H9 (cell line): ENCODE results near the gene PCDH11Y. TPM values are rescaled to one million over a fixed set of nuclear protein-coding genes. Genes with fewer than 3 reads are reported as not detected.
"Not testable (repeated sequence)": the region's sequence is repeated elsewhere in the genome, so short reads cannot be mapped to it uniquely, and the experiment has no call there.

ENCODE experiments used
- DNase-seq: peaks from one replicate; pipeline ENCODE4 v3.0.0-alpha.2; 2017
- H2AFZ ChIP-seq: one replicate; pipeline ENCODE4 v1.6.1; 2013; ENCODE audit warnings: mild to moderate bottlenecking, low read length, control low read depth, moderate library complexity
- H2AK5ac ChIP-seq: 2 replicates; pipeline ENCODE4 v1.6.1; 2013; ENCODE audit warnings: low read length, control low read depth, mixed read lengths; ENCODE audit not compliant: insufficient read length
- H2BK120ac ChIP-seq: one replicate; pipeline ENCODE4 v1.6.1; 2013; ENCODE audit warnings: low read depth, mild to moderate bottlenecking, low read length, control low read depth, inconsistent platforms; ENCODE audit not compliant: poor library complexity, severe bottlenecking
- H2BK12ac ChIP-seq: 2 replicates; pipeline ENCODE4 v1.6.1; 2013; ENCODE audit warnings: low read length, control low read depth, mixed read lengths, low read depth; ENCODE audit not compliant: insufficient read length
- H2BK15ac ChIP-seq: 2 replicates; pipeline ENCODE4 v1.6.1; 2013; ENCODE audit warnings: low read depth, low read length, control low read depth
- H2BK20ac ChIP-seq: one replicate; pipeline ENCODE4 v1.6.1; 2013; ENCODE audit warnings: low read depth, mild to moderate bottlenecking, low read length, control low read depth, inconsistent platforms; ENCODE audit not compliant: poor library complexity, severe bottlenecking
- H2BK5ac ChIP-seq: 2 replicates; pipeline ENCODE4 v1.6.1; 2013; ENCODE audit warnings: low read length, control low read depth, mixed read lengths; ENCODE audit not compliant: insufficient read length
- H3K14ac ChIP-seq: 2 replicates; pipeline ENCODE4 v1.6.1; 2013; ENCODE audit warnings: low read length, control low read depth; ENCODE audit not compliant: insufficient read depth
- H3K18ac ChIP-seq: 2 replicates; pipeline ENCODE4 v1.6.1; 2013; ENCODE audit warnings: low read depth, mild to moderate bottlenecking, mixed read lengths, low read length, control low read depth; ENCODE audit not compliant: insufficient read length
- H3K23ac ChIP-seq: 2 replicates; pipeline ENCODE4 v1.6.1; 2013; ENCODE audit warnings: low read length, control low read depth, mixed read lengths, low read depth; ENCODE audit not compliant: insufficient read length
- H3K23me2 ChIP-seq: 2 replicates; pipeline ENCODE4 v1.6.1; 2013; ENCODE audit warnings: low read depth, mild to moderate bottlenecking, mixed read lengths, low read length, control low read depth; ENCODE audit not compliant: insufficient read length, poor library complexity, severe bottlenecking
- H3K27ac ChIP-seq: 2 replicates; pipeline ENCODE4 v1.5.1; 2013; ENCODE audit warnings: low read length, control low read depth, mixed read lengths, low read depth; ENCODE audit not compliant: insufficient read length
- H3K27me3 ChIP-seq: 2 replicates; pipeline ENCODE4 v1.6.1; 2013; ENCODE audit warnings: low read length, control low read depth, inconsistent platforms; ENCODE audit not compliant: insufficient read depth
- H3K4ac ChIP-seq: 2 replicates; pipeline ENCODE4 v1.6.1; 2013; ENCODE audit warnings: low read depth, mild to moderate bottlenecking, control low read depth, inconsistent platforms, low read length, moderate library complexity
- H3K4me1 ChIP-seq: 2 replicates; pipeline ENCODE4 v1.6.1; 2013; ENCODE audit warnings: low read length, control low read depth, inconsistent platforms; ENCODE audit not compliant: insufficient read depth
- H3K4me2 ChIP-seq: 2 replicates; pipeline ENCODE4 v1.6.1; 2013; ENCODE audit warnings: low read length, control low read depth, mixed read lengths; ENCODE audit not compliant: insufficient read length, insufficient read depth
- H3K56ac ChIP-seq: 2 replicates; pipeline ENCODE4 v1.6.1; 2013; ENCODE audit warnings: low read depth, mild to moderate bottlenecking, mixed read lengths, low read length, control low read depth; ENCODE audit not compliant: insufficient read length
- H3K79me1 ChIP-seq: 2 replicates; pipeline ENCODE4 v1.6.1; 2013; ENCODE audit warnings: low read depth, mild to moderate bottlenecking, moderate library complexity, low read length, control low read depth, inconsistent platforms; ENCODE audit not compliant: insufficient read depth, poor library complexity, severe bottlenecking
- H3K79me2 ChIP-seq: 2 replicates; pipeline ENCODE4 v1.6.1; 2013; ENCODE audit warnings: low read length, control low read depth, inconsistent platforms; ENCODE audit not compliant: insufficient read depth
- H3K9ac ChIP-seq: 2 replicates; pipeline ENCODE4 v1.6.1; 2013; ENCODE audit warnings: low read length, control low read depth, mixed read lengths; ENCODE audit not compliant: insufficient read length; ENCODE audit errors: extremely low read depth
- H3K9me3 ChIP-seq: one replicate; pipeline ENCODE4 v1.6.1; 2013; ENCODE audit warnings: low read depth, low read length, inconsistent platforms; ENCODE audit not compliant: control insufficient read depth
- H3T11ph ChIP-seq: one replicate; pipeline ENCODE4 v1.6.1; 2013; ENCODE audit warnings: mild to moderate bottlenecking, low read length, control low read depth, inconsistent platforms
- H4K20me1 ChIP-seq: one replicate; pipeline ENCODE4 v1.6.1; 2013; ENCODE audit not compliant: control insufficient read depth, insufficient read length, insufficient read depth
- H4K5ac ChIP-seq: 2 replicates; pipeline ENCODE4 v1.6.1; 2013; ENCODE audit warnings: low read depth, mild to moderate bottlenecking, mixed read lengths, low read length, control low read depth; ENCODE audit not compliant: insufficient read length
- H4K8ac ChIP-seq: replicated peaks from 2 replicates; pipeline ENCODE4 v1.6.1; 2013; ENCODE audit warnings: low read length, control low read depth, mixed read lengths, low read depth; ENCODE audit not compliant: insufficient read length
- H4K91ac ChIP-seq: 2 replicates; pipeline ENCODE4 v1.6.1; 2013; ENCODE audit warnings: low read depth, mild to moderate bottlenecking, moderate library complexity, mixed read lengths, low read length, control low read depth; ENCODE audit not compliant: insufficient read length
- H3K27ac Mint-ChIP-seq, 3 experiments: 2 replicates in 2 of 3; 3 replicates in 1 of 3; pipeline ENCODE4 v1.8.0; 2020 to 2021; ENCODE audit warnings: mixed read lengths in 3 of 3, mild to moderate bottlenecking in 1 of 3, moderate library complexity in 1 of 3
- H3K27me3 Mint-ChIP-seq: 2 replicates; pipeline ENCODE4 v1.8.0; 2021; ENCODE audit warnings: low read depth, mild to moderate bottlenecking, moderate library complexity, mixed read lengths
- H3K36me3 Mint-ChIP-seq, 3 experiments: 2 replicates in 2 of 3; 3 replicates in 1 of 3; pipeline ENCODE4 v1.8.0; 2020 to 2021; ENCODE audit warnings: low read depth in 3 of 3, mixed read lengths in 3 of 3; ENCODE audit not compliant: insufficient read depth in 1 of 3
- H3K4me1 Mint-ChIP-seq, 2 experiments: 2 replicates each; pipeline ENCODE4 v1.8.0; 2020; ENCODE audit warnings: mixed read lengths in 2 of 2
- H3K4me3 Mint-ChIP-seq, 2 experiments: 2 replicates in 1 of 2; 3 replicates in 1 of 2; pipeline ENCODE4 v1.8.0; 2020 to 2021; ENCODE audit warnings: mild to moderate bottlenecking in 2 of 2, mixed read lengths in 2 of 2, moderate library complexity in 1 of 2
- H3K9me3 Mint-ChIP-seq, 2 experiments: 2 replicates in 1 of 2; 3 replicates in 1 of 2; pipeline ENCODE4 v1.8.0; 2020; ENCODE audit warnings: mild to moderate bottlenecking in 2 of 2, mixed read lengths in 2 of 2, moderate library complexity in 1 of 2
- WGBS: extraction: QIAGEN DNeasy Blood & Tissue Kit; methylation state at CpG from one replicate; pipeline ENCODE4 v1.1.7; 2013; ENCODE audit warnings: missing lambda C conversion rate, low lambda C conversion rate, mixed read lengths; ENCODE audit not compliant: insufficient read length; ENCODE audit errors: extremely low coverage; 5-methylcytosine and 5-hydroxymethylcytosine counted together
- total RNA-seq: library from RNA; stranded (reverse); gene quantifications from 2 replicates; pipeline ENCODE4 v1.2.1, GENCODE V29; 2021

The PCDH11Y gene
- total RNA-seq, 1 experiment from 2014 or later = 1.4 TPM

DNA sequence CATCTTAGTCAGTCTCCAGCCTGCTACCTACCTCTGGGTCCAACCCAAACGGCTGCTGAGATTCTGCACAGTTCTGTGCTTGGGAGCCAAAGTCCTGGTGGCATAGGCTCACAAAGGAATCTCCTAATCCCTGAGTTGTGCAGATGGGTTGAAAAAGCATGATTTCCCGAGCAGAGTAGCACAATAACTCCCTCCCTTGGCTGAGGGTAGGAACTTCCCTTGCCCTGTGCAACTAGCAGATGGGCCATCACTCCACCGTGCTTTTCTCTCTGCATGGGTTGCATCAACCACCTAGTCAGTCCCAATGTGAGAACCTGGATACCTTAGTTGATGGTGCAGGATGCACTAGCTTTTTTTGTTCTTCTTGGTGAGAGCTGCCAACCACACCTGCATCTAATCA, 82.9 kb downstream of the PCDH11Y start:
- H3K79me1 ChIP-seq, H4K20me1 ChIP-seq, H4K91ac ChIP-seq, H2AFZ ChIP-seq, H3K4ac ChIP-seq, H3K9ac ChIP-seq, H2BK15ac ChIP-seq, H3K56ac ChIP-seq, H2BK12ac ChIP-seq, H2AK5ac ChIP-seq, H3K9me3 Mint-ChIP-seq, H3K27me3 Mint-ChIP-seq, H2BK120ac ChIP-seq, H3K79me2 ChIP-seq, H3T11ph ChIP-seq, H3K14ac ChIP-seq, H2BK20ac ChIP-seq, H3K36me3 Mint-ChIP-seq, H3K27me3 ChIP-seq, H3K4me2 ChIP-seq, H3K27ac Mint-ChIP-seq, H2BK5ac ChIP-seq, H3K4me1 ChIP-seq, H3K4me3 Mint-ChIP-seq, H4K5ac ChIP-seq, DNase-seq, H3K23me2 ChIP-seq, H4K8ac ChIP-seq, H3K9me3 ChIP-seq, H3K27ac ChIP-seq, H3K18ac ChIP-seq, H3K4me1 Mint-ChIP-seq, H3K23ac ChIP-seq: not testable (repeated sequence)
- no CpG with 5 or more reads among the region's 3 CpGs for WGBS

DNA sequence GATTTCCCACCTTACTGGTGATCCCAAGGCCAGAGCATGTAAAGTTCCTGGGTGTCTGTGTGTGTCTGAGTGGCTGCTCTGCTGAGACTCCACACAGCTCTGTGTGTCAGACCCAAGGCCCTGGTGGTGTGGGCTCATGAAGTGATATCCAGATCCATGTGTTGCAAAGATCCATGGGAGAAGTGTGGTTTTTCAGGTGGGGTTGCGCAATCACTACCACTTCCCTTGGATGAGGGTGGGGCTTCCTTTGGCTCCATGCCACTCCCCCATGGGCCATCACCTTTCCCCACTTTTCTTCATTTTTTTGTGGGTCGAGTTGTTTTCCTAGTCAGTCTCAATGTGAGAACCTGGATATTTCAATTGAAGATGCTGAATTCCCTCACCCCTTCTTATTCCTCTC, 182.9 kb downstream of the PCDH11Y start:
- H2BK120ac ChIP-seq, H3K27me3 Mint-ChIP-seq, H3K9ac ChIP-seq, H3K79me2 ChIP-seq, H3K4me2 ChIP-seq, H3K9me3 Mint-ChIP-seq, H3K27ac Mint-ChIP-seq, H2BK15ac ChIP-seq, H4K91ac ChIP-seq, H3K36me3 Mint-ChIP-seq, H4K20me1 ChIP-seq, H3K14ac ChIP-seq, H2BK20ac ChIP-seq, H3K27ac ChIP-seq, H3K23ac ChIP-seq, H3K4me1 Mint-ChIP-seq, H4K5ac ChIP-seq, H3K27me3 ChIP-seq, H4K8ac ChIP-seq, H2AK5ac ChIP-seq, H2BK12ac ChIP-seq, H2BK5ac ChIP-seq, H3K9me3 ChIP-seq, H3K56ac ChIP-seq, H3K23me2 ChIP-seq, H3K79me1 ChIP-seq, H2AFZ ChIP-seq, H3K4me1 ChIP-seq, H3K4ac ChIP-seq, H3K18ac ChIP-seq, H3T11ph ChIP-seq, DNase-seq, H3K4me3 Mint-ChIP-seq: not testable (repeated sequence)
- WGBS = no CpG with 5 or more reads among the region's 2 CpGs
